ENCODE measurements around the gene RNF19B. TPM values are rescaled to one million over a fixed set of nuclear protein-coding genes. Genes with fewer than 3 reads are reported as not detected.

Gene RNF19B
- total RNA-seq, 1 experiment from 2014 or later, result 15.0 TPM

- H3K18ac ChIP-seq (ENCODE audit: insufficient read length, low read depth, low read length), result no peak overlapping the region
- H3K9me3 ChIP-seq (ENCODE audit: control insufficient read depth, low read depth, low read length), result no peaks in the 10 kb centered on the region
- no CpG with 5 or more reads among the region's 2 CpGs for WGBS (ENCODE audit: extremely low coverage, insufficient read length, low lambda C conversion rate)
- Mint-ChIP-seq H3K4me3 (no peak overlapping the region), H3K4me1 (no peaks in the 10 kb centered on the region), H3K9me3 (no peaks in the 10 kb centered on the region), H3K27me3 (ENCODE audit: low read depth) (no peaks in the 10 kb centered on the region), H3K27ac (no peak overlapping the region), H3K36me3 (ENCODE audit: insufficient read depth in 1 of 3, low read depth in 3 of 3) (peaks cover 17 to 44% (median 30%) of the 10 kb centered on the region in 3 experiments; a peak in 6 of 7 replicates)
- H4K20me1 ChIP-seq (ENCODE audit: control insufficient read depth, insufficient read depth, insufficient read length), result peaks cover 2% of the 10 kb centered on the region
- no peak overlapping the region for H3T11ph ChIP-seq (ENCODE audit: low read length)
- H4K5ac ChIP-seq (ENCODE audit: insufficient read length, low read depth, low read length), result no peak overlapping the region
- no peak overlapping the region for H2AFZ ChIP-seq (ENCODE audit: low read length)
- no peaks in the 10 kb centered on the region for H3K23me2 ChIP-seq (ENCODE audit: insufficient read length, low read depth, low read length, poor library complexity, severe bottlenecking)
- H3K56ac ChIP-seq (ENCODE audit: insufficient read length, low read depth, low read length), result no peak overlapping the region
- no peak overlapping the region for H2BK15ac ChIP-seq (ENCODE audit: low read depth, low read length)
- H3K79me2 ChIP-seq (ENCODE audit: insufficient read depth, low read length), result no peaks in the 10 kb centered on the region
- H3K14ac ChIP-seq (ENCODE audit: insufficient read depth, low read length), result no peak overlapping the region
- H4K8ac ChIP-seq (replicated peaks; ENCODE audit: insufficient read length, low read depth, low read length), result no peak overlapping the region
- H3K4me2 ChIP-seq (ENCODE audit: insufficient read depth, insufficient read length, low read length), result no peak overlapping the region
- H3K23ac ChIP-seq (ENCODE audit: insufficient read length, low read depth, low read length), result no peak overlapping the region
- no peak overlapping the region for H2AK5ac ChIP-seq (ENCODE audit: insufficient read length, low read length)
- H2BK120ac ChIP-seq (ENCODE audit: low read depth, low read length, poor library complexity, severe bottlenecking), result no peak overlapping the region
- H3K4me1 ChIP-seq (ENCODE audit: insufficient read depth, low read length), result no peaks in the 10 kb centered on the region
- H2BK5ac ChIP-seq (ENCODE audit: insufficient read length, low read length), result no peak overlapping the region
- no peaks in the 10 kb centered on the region for H3K27me3 ChIP-seq (ENCODE audit: insufficient read depth, low read length)
- H2BK20ac ChIP-seq (ENCODE audit: low read depth, low read length, poor library complexity, severe bottlenecking), result no peak overlapping the region
- no peak overlapping the region for H3K9ac ChIP-seq (ENCODE audit: extremely low read depth, insufficient read length, low read length)
- no peak overlapping the region for H4K91ac ChIP-seq (ENCODE audit: insufficient read length, low read depth, low read length)
- H2BK12ac ChIP-seq (ENCODE audit: insufficient read length, low read depth, low read length), result no peak overlapping the region
- no peaks in the 10 kb centered on the region for H3K79me1 ChIP-seq (ENCODE audit: insufficient read depth, low read depth, low read length, poor library complexity, severe bottlenecking)
- DNase-seq, result no peak
- H3K4ac ChIP-seq (ENCODE audit: low read depth, low read length), result no peak overlapping the region
- no peak for TF ChIP-seq CTCF (conservative IDR thresholded peaks at IDR 0.05)
- H3K27ac ChIP-seq (ENCODE audit: insufficient read length, low read depth, low read length), result no peak overlapping the region
Observed at GRCh38 chr1:32946413-32946812, 18.2 kb downstream of the RNF19B start.

Data from H9 (cell line).